OCI-LY1 (cell line): ENCODE measurements around the gene NANS.

Experiments used
- H2AFZ ChIP-seq: fragments of 200-600 bp; sonication (generic), shearing (Covaris generic); 2 replicates; pipeline ENCODE4 v1.6.0; 2014; ENCODE audit warnings: antibody characterized with exemption, mild to moderate bottlenecking, low read length
- H3F3A ChIP-seq: fragments of 200-600 bp; sonication (generic), shearing (Covaris generic); 2 replicates; pipeline ENCODE4 v1.6.0; 2014; ENCODE audit warnings: mild to moderate bottlenecking, antibody characterized with exemption, low read length, moderate library complexity; ENCODE audit not compliant: insufficient read depth
- H3K27ac ChIP-seq: fragments of 200-600 bp; sonication (generic); 2 replicates; pipeline ENCODE4 v1.5.1; 2014; ENCODE audit warnings: low read length, mixed run types, mild to moderate bottlenecking, low read depth; ENCODE audit not compliant: poor library complexity, severe bottlenecking
- H3K27me3 ChIP-seq: fragments of 200-600 bp; sonication (generic); 2 replicates; pipeline ENCODE4 v1.6.0; 2014; ENCODE audit warnings: antibody characterized with exemption, mild to moderate bottlenecking, low read length, moderate library complexity; ENCODE audit not compliant: insufficient read depth
- H3K36me3 ChIP-seq: fragments of 200-600 bp; sonication (generic); 2 replicates; pipeline ENCODE4 v1.6.1; 2014; ENCODE audit warnings: mild to moderate bottlenecking, antibody characterized with exemption, low read length, moderate library complexity, mixed read lengths; ENCODE audit not compliant: insufficient read depth
- H3K4me1 ChIP-seq: fragments of 200-600 bp; sonication (generic); 2 replicates; pipeline ENCODE4 v1.5.1; 2014; ENCODE audit warnings: mild to moderate bottlenecking, low read length, moderate library complexity; ENCODE audit not compliant: insufficient read depth, severe bottlenecking
- H3K4me2 ChIP-seq: fragments of 200-600 bp; sonication (generic), shearing (Covaris generic); 2 replicates; pipeline ENCODE4 v1.6.1; 2014; ENCODE audit warnings: low read length
- H3K4me3 ChIP-seq: fragments of 200-600 bp; sonication (generic); 2 replicates; pipeline ENCODE4 v1.5.1; 2014; ENCODE audit warnings: low read length, low read depth, mild to moderate bottlenecking, mixed read lengths; ENCODE audit not compliant: poor library complexity, severe bottlenecking
- H3K79me2 ChIP-seq: fragments of 200-600 bp; shearing (Covaris generic); 2 replicates; pipeline ENCODE4 v1.6.1; 2016; ENCODE audit warnings: mixed run types, low read length, mixed read lengths; ENCODE audit not compliant: insufficient read depth
- H3K9ac ChIP-seq: fragments of 200-600 bp; sonication (generic), shearing (Covaris generic); 2 replicates; pipeline ENCODE4 v1.6.1; 2014; ENCODE audit warnings: mild to moderate bottlenecking, low read length, mixed read lengths
- H3K9me2 ChIP-seq: fragments of 200-600 bp; sonication (generic), shearing (Covaris generic); 2 replicates; pipeline ENCODE4 v1.6.1; 2014; ENCODE audit warnings: low read depth, mild to moderate bottlenecking, low read length, mixed read lengths
- H3K9me3 ChIP-seq: fragments of 200-600 bp; shearing (Covaris generic); 2 replicates; pipeline ENCODE4 v1.6.1; 2014; ENCODE audit warnings: low read length, mixed read lengths
- H4K20me1 ChIP-seq: fragments of 200-600 bp; sonication (generic), shearing (Covaris generic); 2 replicates; pipeline ENCODE4 v1.6.0; 2016; ENCODE audit warnings: mild to moderate bottlenecking, low read length; ENCODE audit not compliant: insufficient read depth
- EZH2 ChIP-seq: fragments of 200-600 bp; sonication (generic), shearing (Covaris generic); IDR thresholded peaks from 2 replicates; pipeline ENCODE4 v1.8.0; 2017; ENCODE audit warnings: borderline replicate concordance, mixed run types, mild to moderate bottlenecking, antibody characterized with exemption, low read length, moderate library complexity, mixed read lengths
- TF ChIP-seq, protein P1 (sequence below): fragments of 200-600 bp; sonication (generic), shearing (Covaris generic); IDR thresholded peaks from 2 replicates; pipeline ENCODE4 v1.5.1; 2017; ENCODE audit warnings: mild to moderate bottlenecking, antibody characterized with exemption, low read length, moderate library complexity, mixed read lengths

NANS gene

DNA sequence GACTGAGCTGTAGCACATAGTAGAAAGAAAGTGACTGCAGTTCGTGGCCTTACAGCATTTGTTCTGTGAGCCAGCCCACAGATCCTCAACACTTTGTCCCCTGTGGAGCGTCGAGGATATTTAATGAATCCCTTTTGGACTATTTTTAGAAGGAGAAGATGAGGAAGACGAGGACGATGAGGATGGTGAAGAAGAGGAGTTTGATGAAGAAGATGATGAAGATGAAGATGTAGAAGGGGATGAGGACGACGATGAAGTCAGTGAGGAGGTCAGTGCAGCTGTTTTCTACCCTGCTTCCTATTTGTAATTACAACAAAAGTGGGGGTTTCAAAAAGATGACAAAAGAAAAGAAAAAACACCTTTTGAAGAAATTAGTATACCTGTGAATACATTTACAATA, 45.4 kb upstream of the NANS start:
- H3K9me3 ChIP-seq, result no peaks in the 10 kb centered on the region
- H3K79me2 ChIP-seq, result no peaks in the 10 kb centered on the region
- H3K27ac ChIP-seq, result no peak overlapping the region
- H2AFZ ChIP-seq, result no peak overlapping the region
- no peak overlapping the region for H3K4me2 ChIP-seq
- no peaks in the 10 kb centered on the region for H3K27me3 ChIP-seq
- H3K4me3 ChIP-seq, result no peak overlapping the region
- no peak for TF ChIP-seq EZH2
- TF ChIP-seq, protein P1, sequence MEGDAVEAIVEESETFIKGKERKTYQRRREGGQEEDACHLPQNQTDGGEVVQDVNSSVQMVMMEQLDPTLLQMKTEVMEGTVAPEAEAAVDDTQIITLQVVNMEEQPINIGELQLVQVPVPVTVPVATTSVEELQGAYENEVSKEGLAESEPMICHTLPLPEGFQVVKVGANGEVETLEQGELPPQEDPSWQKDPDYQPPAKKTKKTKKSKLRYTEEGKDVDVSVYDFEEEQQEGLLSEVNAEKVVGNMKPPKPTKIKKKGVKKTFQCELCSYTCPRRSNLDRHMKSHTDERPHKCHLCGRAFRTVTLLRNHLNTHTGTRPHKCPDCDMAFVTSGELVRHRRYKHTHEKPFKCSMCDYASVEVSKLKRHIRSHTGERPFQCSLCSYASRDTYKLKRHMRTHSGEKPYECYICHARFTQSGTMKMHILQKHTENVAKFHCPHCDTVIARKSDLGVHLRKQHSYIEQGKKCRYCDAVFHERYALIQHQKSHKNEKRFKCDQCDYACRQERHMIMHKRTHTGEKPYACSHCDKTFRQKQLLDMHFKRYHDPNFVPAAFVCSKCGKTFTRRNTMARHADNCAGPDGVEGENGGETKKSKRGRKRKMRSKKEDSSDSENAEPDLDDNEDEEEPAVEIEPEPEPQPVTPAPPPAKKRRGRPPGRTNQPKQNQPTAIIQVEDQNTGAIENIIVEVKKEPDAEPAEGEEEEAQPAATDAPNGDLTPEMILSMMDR, result no peak
- H3K36me3 ChIP-seq, result peaks cover 100% of the 10 kb centered on the region
- H3F3A ChIP-seq, result no peaks in the 10 kb centered on the region
- H4K20me1 ChIP-seq, result 0 out of 2 replicates have a peak, but pooled peaks cover 2% of the 10 kb centered on the region
- H3K9ac ChIP-seq, result no peak overlapping the region
- H3K4me1 ChIP-seq, result no peaks in the 10 kb centered on the region
- H3K9me2 ChIP-seq, result no peaks in the 10 kb centered on the region

DNA sequence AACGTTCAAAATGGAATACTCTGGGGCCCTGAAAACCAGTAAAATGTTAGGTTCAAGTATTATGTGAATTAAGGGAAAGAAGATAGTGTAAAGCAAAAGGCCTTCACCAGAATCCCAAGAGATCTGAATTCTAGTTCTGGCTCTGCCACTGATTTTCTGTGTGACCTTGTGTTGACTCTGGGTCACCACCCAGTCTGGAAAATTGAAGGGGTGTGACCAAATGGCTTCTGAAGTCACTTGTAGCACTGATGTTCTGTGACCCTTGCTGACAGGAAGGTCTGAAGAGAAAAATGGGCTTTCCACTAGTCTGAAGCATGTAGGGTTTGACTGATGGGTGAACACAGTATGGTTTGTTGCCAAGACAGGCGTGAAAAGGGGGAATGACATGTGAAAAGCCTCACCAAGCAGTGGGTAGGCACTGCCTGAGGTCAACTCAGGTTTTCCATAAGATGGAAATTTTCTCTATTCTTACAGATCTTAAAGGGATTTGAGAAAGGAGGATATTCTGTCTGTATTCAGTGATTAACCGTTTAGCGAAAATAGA, 40.3 kb upstream of the NANS start:
- no peaks in the 10 kb centered on the region for H3K9me2 ChIP-seq
- H3K79me2 ChIP-seq, result no peaks in the 10 kb centered on the region

DNA sequence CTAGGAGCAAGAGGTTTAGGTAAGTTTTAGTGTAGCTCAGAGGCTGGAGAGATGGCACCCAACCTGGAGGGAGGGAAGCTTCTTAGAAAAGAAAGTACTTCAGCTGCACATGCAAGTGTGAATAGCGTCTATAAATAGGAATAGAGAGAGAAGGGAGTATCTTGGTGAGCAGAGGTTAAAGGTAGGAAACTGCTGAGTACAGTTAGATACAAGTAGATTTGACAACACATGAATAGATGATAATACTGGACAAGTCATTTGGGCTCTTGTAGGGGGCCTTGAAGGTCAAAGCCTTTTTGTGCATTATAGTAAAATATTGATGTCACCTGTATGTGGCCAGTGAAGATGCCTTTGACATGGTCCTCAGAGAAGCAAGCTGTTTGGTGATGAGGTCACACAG, 39.2 kb upstream of the NANS start:
- TF ChIP-seq, protein P1, result no peak
- TF ChIP-seq EZH2, result no peak
- Histone ChIP-seq H3K79me2 (no peaks in the 10 kb centered on the region), H2AFZ (no peak overlapping the region), H3K9ac (no peak overlapping the region), H3K9me3 (no peaks in the 10 kb centered on the region), H3K27ac (no peak overlapping the region), H3K36me3 (peaks cover 75% of the 10 kb centered on the region), H3K9me2 (no peaks in the 10 kb centered on the region), H3K4me1 (no peaks in the 10 kb centered on the region), H3K4me2 (no peak overlapping the region), H3F3A (no peaks in the 10 kb centered on the region), H4K20me1 (no peaks in the 10 kb centered on the region), H3K27me3 (no peaks in the 10 kb centered on the region), H3K4me3 (no peak overlapping the region)

More for the DNA sequence above, 40.3 kb upstream of the NANS start:
- Histone ChIP-seq H3K4me3 (no peak overlapping the region), H3K36me3 (peaks cover 86% of the 10 kb centered on the region), H3K4me2 (no peak overlapping the region), H4K20me1 (no peaks in the 10 kb centered on the region), H3K27ac (no peak overlapping the region), H2AFZ (no peak overlapping the region), H3K9ac (no peak overlapping the region), H3K27me3 (no peaks in the 10 kb centered on the region), H3K9me3 (no peaks in the 10 kb centered on the region), H3K4me1 (no peaks in the 10 kb centered on the region), H3F3A (no peaks in the 10 kb centered on the region)
- no peak for TF ChIP-seq EZH2
- TF ChIP-seq, protein P1, result no peak
